ENCODE measurements around the gene PDCL2.

Gene PDCL2

DNA sequence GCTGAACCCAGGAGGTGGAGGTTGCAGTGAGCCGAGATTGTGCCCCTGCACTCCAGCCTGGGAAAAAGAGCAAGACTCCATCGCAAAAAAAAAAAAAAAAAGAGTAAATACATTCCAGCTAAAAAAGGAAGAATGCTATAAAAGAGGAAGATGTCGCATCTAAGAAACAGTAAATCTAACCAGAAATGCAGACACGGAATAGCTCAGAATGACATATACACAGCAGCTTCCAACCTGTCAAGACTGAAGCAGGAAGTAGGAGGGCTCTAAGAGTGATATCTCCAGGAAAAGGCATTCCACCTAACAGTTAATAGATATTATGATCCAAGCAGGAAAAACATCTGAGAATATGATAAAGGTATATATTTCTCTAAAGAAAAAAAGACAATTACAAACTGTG, 61.4 kb downstream of the PDCL2 start:
- no peak for DNase-seq

DNA sequence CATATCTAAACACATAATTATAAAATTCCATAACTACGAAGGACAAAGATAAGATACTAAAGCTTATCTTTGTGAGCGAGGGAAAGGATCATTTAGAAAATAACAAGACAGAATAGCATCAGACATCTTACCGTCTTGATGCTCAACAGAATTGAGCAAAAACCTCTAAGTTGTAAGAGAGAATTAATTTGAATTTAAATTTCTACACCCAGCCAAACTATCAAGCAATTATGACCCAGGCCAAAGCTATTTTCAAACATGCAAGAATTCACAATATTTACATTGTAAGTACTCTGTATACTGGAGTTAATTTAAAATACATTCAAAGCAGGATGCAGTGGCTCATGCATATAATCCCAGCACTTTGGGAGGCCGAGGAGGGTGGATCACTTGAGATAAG, 61.9 kb downstream of the PDCL2 start:
- no peak for DNase-seq

DNA sequence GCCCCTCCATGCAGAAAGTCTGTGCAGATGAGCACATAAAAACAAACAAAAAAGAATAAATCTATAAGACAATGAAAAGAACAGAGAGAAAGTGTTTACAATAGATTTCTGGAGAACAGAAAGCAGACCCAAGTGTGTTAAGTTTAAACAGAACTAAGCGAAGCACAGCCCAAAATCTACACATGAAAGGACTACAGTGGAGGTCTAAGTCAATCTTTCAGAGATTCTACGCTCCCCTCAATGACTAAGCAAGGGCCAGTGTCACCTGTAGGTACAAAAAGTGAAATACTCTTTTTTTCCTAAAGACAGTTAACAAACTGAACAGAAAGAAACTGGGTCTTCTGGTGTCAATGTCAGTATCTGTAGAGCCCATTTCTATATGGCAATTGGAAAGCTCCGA, 63.6 kb downstream of the PDCL2 start:
- DNase-seq: no peak

DNA sequence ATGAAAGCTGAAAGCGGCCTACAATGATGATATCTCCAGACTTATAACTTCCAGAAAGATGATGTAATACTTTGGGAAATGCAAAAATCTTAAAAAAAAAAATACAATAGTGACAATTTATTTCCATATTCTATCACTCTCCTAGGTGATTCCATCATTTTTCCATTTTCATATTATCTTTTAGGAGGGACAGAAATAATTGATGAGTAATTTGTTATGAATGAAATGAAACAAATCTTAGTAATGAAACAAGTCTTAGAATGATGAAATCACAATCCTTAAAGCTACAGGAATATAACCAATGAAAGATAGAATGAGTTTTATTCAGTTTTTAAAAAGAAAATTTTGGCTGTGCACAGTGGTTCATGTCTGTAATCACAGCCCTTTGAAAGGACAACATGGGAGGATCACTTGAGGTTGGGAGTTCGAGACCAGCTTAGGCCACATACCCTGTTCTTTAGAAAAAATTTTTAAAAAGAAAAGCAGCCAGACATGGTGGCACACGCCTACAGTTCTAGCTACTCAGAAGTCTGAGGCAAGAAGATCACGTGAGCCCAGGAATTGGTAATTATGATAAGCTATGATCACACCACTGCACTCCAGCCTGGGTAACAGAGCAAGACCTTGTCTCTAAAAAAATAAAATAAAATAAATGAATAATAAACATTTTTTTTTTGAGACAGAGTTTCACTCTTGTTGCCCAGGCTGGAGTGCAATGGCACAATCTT, 67.0 kb downstream of the PDCL2 start:
- DNase-seq: no peak

DNA sequence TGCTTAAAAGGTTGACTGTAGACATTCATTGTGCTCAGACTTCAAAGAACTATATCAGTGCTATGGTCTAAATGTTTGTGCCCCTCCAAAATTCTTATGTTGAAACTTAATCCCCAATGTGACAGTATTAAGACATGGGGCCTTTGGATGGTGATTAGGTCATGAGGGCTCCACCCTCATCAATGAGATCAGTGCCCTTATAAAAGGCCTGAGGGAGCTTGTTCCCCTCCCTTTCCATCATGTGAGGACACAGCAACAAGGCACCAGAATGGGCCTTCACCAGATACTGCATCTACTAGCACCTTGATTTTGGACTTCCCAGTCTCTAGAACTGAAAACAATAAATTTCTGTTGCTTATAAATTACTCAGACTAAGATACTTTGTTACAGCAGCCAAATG, 73.6 kb downstream of the PDCL2 start:
- DNase-seq: no peak

DNA sequence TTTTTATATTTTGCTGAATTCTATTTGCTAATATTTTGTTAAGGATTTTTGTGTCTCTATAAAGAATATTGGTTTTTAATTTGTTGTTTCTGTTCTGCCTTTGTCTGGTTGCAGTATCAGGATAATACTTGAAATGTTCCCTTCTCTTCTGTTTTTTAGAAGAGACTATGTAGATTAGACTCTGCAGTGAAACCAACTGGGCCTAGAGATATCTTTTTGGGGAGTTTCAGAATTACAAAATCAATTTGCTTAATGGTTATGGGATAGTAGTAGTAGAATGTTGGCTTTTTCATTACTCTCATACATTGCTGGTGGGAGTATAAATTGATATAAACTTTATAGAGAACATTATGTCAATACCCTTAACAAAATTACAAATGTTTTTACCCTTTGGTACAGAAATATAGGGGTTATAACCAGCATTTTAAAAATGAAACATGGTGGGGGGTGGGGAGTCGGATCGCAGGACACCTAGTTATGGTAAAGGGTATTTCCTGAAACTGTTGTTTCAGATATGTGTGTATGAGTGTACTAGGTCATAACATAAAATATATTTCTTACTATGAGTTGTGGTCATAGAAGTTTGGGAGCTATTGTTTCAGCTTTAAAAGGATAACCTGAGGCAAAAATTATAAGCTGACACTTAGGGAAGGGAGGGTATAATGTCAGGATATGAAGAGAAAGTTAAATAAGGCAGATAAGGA, 74.4 kb downstream of the PDCL2 start:
- no peak for DNase-seq

DNA sequence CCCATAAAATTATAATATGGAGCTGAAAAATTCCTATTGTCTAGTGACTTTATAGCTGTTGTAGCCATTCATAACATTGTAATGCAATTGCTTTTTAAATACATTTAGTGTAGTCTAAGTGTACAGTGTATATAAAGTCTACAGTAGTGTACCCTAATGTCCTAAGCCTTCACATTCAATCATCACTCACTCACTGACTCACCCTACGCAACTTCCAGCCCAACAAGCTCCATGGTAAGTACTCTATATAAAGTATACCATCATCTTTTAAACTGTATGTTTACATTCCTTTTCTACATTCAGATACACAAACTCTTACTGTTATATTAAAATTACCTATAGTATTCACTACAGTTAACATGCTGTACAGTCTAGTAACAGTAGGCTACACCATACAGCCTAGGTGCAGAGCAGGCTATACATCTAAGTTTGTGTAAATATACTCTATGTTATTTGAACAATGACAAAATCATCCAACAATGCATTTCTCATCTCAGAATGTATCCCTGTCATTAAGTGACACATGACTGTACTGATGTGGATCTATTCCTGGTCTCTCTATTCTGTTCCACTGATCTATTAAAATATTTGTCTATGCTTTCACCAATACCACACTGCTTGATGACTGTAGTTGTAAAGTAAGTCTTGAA, 79.0 kb downstream of the PDCL2 start:
- no peak for DNase-seq

DNA sequence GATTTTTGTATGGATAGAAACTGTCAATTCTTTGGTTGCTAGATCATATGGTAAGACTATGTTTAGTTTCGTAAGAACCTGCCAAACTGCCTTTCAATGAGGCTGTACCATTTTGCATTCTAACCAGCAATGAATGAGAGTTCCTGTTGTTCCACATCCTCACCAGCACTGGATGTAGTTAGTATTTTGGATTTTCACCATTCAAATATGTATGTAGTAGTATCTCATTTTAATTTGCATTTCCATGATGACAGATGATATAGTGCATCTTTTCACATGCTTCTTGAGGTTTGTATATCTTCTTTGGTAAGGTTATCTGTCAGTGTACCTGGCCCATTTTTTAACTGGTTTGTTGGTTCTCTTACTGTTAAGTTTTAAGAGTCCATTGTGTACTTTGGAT, 80.0 kb downstream of the PDCL2 start:
- DNase-seq: no peak

DNA sequence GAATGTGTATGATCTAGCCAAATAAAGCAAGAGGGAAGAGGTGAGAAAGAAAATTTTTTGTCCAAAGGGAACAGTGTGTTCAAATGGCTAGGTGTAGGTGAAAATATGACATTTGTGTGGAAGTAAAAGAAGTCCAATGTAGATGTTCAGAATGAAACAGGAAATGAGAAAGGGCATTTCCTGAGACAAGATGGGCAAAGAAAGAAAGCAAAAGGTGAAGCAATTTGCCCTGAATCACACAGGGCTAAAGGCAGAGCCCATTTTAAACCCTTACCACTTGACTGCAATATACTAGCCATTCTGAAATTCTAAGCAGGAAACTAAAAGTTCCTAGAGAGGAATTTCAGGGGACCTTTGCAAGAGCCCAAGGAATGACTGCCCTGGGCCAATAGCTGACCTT, 81.4 kb downstream of the PDCL2 start:
- no peak for DNase-seq

DNA sequence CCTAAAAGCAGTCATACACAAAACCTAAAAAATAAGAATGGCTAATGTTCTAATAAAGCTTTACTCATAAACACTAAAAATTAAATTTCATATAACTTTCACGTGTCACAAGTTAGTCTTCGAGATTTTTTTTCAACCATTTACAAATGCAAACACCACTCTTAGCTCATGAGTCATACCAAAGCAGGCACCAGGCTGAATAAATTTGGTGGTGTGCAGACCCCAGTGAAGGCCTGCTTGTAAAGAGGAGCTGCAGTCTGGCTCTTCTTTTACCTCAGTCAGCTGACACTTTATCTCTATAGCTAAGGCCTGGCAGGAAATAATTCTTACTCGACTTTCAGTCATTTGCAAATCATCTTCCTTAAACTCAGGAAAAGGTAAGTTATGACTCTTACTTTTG, 82.8 kb downstream of the PDCL2 start:
- no peak for DNase-seq

DNA sequence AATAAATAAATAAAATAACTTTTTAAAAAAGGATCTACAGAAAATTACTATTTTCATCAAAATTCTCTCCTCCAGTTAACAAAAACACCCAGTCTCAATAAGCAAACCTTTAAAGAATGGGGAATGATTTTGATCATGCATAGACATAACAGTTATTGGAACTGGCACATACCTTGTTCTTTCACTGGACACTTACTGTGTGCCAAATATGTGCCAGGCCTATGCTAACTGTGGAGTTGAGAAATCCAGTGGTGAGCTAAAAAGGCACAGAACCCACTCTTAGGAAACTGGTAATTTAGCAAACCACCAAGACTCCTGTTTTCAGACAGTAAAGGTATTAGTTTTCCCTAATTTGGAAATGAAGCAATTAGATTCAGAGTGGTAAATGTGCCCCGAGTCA, 84.4 kb downstream of the PDCL2 start:
- no peak for DNase-seq

Measured in activated CD4-positive, alpha-beta T cell treated with anti-CD3 and anti-CD28 coated beads for 4 hours (primary cell).